LNCaP clone FGC (cell line): ENCODE measurements around the gene LIN54.

Experiments
- DNase-seq: peaks from one replicate; pipeline ENCODE4 v3.0.0-alpha.2; 2011; ENCODE audit warnings: low read depth
- H3K4me3 ChIP-seq: 2 replicates; pipeline ENCODE4 v1.5.1; 2011; ENCODE audit warnings: mild to moderate bottlenecking, low read depth, low read length, control low read depth
- CTCF ChIP-seq: IDR thresholded peaks from 2 replicates; pipeline ENCODE4 v1.5.1; 2012; ENCODE audit warnings: mild to moderate bottlenecking; ENCODE audit not compliant: control insufficient read depth, insufficient read depth; ENCODE audit errors: extremely low read depth

LIN54 gene

DNA sequence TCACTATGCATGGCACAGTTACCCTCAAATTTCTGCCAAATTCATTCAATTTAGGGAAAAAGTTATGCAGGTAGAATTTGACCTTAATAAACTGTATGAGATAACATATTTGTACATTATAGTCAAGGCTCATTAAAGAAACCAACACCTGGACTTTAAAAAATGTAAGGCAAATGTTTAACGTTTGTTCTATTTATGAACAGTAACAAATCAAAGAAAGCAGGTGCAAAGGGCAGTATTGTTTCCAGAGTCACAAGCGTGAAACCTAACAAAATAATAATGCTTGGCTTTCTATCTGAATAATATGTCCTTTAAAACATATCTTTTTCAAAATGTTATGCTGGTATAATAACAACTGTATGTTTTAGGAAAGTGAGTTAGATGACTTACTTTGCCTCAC is 41.2 kb downstream of the LIN54 start:
- no peak for TF ChIP-seq CTCF
- no peak overlapping the region for H3K4me3 ChIP-seq
- DNase-seq: no peak

DNA sequence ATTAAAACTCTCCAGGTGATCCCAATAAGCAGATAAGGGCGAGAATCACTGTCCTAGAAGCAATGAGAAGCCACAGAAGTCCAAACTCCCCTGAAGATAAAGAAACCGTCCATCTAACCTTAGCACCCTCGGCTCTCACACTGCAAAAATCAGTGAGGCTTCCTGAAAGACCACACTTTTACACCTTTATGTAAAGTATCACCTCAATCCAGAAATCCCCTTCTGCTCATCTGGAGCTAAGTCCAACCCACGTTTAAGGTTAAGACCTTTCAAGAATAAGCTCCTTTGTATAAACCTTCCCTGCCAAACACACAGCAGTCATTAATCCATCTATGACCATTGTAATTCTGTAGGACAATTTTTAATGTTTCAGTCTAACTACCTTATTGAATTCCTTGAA is 41.7 kb downstream of the LIN54 start:
- H3K4me3 ChIP-seq: no peak overlapping the region
- DNase-seq: no peak

GRCh38 chr4:82965763-82966162 is 44.9 kb downstream of the LIN54 start:
- DNase-seq: no peak
- H3K4me3 ChIP-seq: no peak overlapping the region
- no peak for TF ChIP-seq CTCF

More for the DNA sequence above, 41.7 kb downstream of the LIN54 start:
- TF ChIP-seq CTCF: no peak

GRCh38 chr4:82957045-82957444 is 53.6 kb downstream of the LIN54 start:
- no peak for DNase-seq
- TF ChIP-seq CTCF: no peak

GRCh38 chr4:82954212-82954611 is 56.4 kb downstream of the LIN54 start:
- no peak for DNase-seq
- no peak for TF ChIP-seq CTCF
- H3K4me3 ChIP-seq: no peak overlapping the region

More at GRCh38 chr4:82957045-82957444, 53.6 kb downstream of the LIN54 start:
- H3K4me3 ChIP-seq: no peak overlapping the region

- DNase-seq: no peak
- no peak overlapping the region for H3K4me3 ChIP-seq
- TF ChIP-seq CTCF: no peak
These were observed 59.4 kb downstream of the LIN54 start for GRCh38 chr4:82951196-82951595.

GRCh38 chr4:82948647-82949204 is 61.9 kb downstream of the LIN54 start:
- no peak overlapping the region for H3K4me3 ChIP-seq
- TF ChIP-seq CTCF: no peak
- DNase-seq: no peak
